Daoy (cell line): ENCODE measurements around the gene FNDC1. TPM values are rescaled to one million over a fixed set of nuclear protein-coding genes. Genes with fewer than 3 reads are reported as not detected.
"Not testable (repeated sequence)": the region's sequence is repeated elsewhere in the genome, so short reads cannot be mapped to it uniquely, and the experiment has no call there.

Experiments used
- DNase-seq: peaks from one replicate; pipeline ENCODE4 v3.0.0-alpha.2; 2015; ENCODE audit warnings: low read depth
- total RNA-seq: library from RNA; depleted of rRNA; stranded (reverse); fragments of >200 nt; shearing (Covaris generic); gene quantifications from 2 replicates; pipeline ENCODE4 v1.2.3, GENCODE V29; 2014

FNDC1 gene
- total RNA-seq, 1 experiment from 2014 or later = under 0.01 TPM

DNA sequence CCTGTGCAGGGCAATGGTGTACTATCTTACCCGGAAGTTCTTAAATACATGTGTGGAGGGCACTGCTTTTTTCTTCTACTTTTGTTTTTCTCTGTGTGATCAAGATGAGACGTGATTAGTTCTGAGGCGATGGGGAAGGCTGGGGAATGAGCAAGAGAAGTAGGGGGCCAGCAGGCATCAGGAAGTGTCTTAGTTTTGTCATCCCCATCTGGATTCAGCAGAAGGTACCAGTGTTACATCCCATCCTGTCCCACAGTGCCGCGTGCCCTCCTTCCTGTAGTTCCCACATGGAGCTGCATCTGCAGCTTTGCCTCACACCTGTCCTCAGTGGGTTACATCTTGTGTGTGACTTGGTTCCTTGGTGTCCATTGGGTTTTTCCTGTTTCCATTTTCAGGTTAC, 86.9 kb downstream of the FNDC1 start:
- no peak for DNase-seq

DNA sequence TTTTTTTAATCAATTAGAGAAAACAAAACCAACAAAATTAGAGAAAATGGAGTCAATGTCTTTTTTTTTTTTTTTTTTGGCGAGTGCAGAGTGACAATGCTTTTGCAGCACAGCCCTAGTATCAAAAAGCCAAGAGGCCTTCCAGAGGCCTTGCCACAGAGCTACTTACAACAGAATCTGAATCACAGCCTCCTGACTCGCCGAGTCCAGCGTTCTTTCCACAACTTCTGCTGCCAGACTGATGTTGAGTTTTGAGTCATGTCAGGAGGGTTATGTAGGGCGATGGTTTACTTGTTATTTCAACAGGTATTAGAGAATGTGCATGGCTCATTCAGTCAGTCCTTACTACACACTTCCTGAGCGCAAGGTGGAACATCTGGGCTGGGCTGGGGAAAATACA, 88.6 kb downstream of the FNDC1 start:
- DNase-seq = no peak

DNA sequence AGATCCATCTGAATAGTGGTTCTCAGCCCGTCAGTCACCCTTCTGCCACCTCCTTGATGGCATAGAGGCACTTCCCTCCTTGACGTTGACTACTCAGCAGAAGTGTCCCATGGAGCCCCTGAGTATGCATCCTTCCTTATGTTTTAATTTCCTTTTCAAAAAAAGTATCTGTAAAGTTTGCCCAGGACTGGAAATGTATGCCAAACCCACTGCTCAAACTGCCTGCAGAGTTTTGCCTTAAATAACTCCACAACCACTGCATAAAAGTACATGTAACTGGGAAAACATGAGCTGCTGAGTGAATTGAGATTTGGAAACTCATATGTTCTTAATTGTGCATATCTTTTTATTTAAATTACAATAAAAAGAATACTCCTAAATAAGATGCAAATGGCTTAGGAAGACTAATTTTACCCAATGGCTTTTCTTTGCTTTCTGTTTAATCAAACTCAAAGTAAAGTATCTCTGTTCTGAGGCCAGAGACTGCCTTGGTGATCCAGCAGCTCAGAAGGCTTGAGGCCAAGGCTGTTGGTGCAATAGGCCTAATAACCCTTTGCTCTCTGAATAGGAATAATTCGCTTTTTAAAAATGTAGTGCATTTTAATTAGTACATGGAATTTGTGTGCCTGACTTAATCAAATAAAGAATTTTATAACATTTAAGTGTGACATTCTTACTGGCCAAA, 90.4 kb downstream of the FNDC1 start:
- no peak for DNase-seq

DNA sequence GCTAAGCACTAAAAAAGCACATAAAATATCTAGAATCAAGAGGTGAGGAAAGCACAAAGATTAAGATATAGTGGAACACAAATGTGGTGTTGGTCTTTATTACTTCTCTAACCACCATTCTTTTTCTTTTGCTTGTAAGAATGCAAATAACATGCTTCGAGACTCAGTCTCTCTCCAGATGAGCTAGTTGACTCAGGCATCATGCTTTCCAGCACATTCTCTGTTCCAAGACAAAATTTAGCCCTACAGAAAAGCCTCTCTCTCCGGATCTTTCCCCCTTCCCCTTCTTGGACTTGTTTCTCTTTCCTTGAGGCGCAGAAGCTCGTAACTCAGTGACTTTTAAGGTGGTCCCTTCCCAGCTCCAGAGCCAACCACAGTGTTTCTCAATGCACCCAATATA, 91.0 kb downstream of the FNDC1 start:
- no peak for DNase-seq

DNA sequence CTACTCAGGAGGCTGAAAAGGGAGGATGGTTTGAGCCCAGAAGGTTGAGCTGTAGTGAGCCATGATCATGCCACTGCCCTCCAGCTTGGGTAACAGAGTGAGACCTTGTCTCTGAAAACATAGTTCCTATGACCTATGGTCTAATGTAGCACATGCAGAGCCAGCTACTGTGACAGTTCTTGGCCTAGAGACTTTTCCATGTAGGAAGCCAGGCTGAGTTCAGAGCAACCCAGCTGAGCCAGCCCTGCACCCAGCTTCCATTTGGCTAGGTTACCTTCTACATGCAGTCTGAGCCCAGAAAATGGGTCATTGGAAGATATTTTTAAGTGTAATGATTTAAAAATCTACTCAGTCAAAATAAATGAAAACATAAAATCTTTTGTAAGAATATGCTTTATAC, 92.8 kb downstream of the FNDC1 start:
- no peak for DNase-seq

DNA sequence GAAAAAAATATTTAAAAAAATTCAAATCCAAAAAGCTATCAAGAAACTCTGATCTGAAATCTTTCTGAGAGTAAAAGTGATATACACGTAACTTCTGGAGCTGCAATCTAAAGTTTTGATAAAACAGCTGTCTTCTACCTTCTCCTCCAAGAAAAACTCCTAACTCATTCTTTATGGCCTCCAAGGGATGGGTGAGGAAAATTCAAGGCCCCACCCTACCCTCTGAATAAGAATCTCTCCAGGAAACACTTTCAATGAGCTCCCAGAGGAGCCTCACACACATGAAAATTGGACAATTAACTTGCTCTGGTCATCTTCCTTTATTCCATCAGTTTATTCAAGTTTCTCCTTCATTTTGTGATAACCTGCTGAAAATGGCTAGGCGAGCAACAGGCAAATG, 93.4 kb downstream of the FNDC1 start:
- DNase-seq = no peak

DNA sequence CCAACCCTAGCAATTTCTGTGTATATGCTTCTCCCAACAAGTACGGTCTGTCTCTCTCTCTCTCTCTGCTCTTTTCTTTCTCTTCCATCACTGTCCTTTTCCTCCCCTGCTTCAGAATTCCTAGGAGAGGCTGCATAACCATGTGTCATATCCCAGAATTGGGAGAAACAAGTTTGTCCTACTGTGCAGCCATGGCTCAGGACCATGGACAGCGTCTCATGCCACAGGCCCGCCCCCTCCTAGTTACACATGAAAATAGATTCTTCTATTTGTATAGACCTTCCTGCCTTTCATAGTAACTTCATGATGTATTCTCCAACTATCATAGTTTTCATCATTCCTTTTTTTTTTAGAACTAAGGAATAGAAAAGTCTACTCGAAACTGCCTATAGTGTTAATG, 98.0 kb downstream of the FNDC1 start:
- DNase-seq = no peak

DNA sequence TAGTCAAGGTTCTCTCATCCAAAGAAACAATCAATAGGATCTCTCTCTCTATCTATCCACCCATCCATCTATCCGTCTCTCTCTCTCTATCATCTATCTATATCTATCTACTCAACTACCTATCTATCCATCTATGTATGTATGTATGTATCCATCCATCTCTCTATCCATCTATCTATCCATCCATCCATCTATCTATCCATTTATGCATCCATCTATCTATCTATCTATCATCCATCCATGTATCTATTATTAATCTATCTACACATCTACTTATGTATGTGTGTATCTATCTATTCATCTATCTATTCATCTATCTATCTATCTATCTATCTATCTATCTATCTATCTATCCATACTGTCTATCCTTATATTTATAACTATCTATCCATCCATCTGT, 99.3 kb downstream of the FNDC1 start:
- no peak for DNase-seq

DNA sequence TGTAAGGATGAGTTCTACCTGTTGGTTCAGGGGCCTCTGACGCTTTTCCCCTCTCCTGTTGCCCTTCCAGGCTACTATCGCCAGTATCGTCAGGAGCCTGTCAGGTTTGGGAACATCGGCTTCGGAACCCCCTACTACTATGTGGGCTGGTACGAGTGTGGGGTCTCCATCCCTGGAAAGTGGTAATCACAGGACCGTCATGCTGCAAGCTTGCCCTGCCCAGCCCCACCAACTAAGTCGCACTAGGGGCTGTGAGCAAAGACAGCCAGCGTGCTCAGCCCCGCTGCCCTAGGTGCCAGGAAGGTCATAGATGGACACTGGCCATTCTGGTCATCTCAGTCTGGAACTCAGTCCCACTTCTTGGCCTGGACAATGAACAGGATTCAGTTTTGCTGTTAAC, 102.1 kb downstream of the FNDC1 start:
- no peak for DNase-seq

DNA sequence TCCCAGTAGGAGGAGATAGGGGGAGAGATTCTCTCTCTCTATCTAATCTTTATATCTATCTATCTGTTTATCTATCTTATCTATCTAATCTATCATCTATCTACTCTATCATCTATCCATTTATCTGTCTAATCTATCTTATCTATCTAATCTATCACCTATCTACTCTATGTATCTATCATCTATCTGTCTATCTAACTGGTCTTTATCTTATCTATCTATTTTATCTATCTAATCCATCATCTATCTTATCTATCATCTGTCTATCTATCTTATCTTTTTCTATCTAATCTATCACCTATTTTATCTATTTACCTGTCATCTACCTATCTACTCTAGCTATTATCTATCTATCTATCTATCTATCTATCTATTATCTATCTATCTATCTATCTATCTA, 109.4 kb downstream of the FNDC1 start:
- DNase-seq = no peak

DNA sequence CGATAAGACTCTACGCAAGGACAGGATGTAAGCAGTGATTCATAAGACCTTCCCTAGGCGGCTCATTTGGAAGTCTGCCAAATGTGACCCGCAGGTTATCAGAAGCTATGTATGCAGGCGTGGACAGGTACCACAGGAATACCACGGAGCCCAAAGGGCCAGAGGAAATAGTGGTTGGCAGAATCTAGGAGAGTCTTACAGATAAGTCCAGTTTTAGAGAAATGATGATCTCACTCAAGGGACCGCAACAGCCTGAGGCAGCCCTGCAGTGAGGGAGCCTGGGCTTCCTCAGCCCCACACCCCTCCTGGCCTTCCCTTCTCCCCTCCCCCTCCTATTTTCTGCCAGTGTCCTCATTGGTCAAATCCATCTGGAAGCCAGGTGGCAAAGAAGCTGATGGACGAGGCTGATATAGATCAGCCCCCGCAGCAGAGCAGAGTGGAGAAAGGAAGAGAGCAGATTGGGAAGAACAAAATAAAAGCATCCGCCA, 110.6 kb downstream of the FNDC1 start:
- peak; percentile 60 for DNase-seq

DNA sequence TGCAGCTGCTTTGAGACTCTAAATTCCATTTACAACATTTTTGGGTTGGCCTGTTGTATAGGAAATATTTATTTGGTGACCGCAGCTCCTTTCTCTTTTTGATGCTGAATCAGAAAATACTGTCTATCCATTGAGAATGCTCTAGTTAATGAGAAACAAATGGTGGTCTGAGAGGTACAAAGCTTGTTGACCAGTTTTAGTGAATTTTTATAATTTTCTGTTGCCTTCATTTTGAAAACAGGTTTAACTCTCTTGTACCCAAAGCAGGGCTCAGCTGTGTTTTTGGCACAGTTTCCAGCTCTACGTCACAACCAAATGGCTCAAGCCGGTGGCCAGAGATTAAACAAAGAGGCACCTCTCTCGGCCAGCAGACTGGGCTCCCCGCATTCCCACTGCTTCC, 113.2 kb downstream of the FNDC1 start:
- DNase-seq = no peak

DNA sequence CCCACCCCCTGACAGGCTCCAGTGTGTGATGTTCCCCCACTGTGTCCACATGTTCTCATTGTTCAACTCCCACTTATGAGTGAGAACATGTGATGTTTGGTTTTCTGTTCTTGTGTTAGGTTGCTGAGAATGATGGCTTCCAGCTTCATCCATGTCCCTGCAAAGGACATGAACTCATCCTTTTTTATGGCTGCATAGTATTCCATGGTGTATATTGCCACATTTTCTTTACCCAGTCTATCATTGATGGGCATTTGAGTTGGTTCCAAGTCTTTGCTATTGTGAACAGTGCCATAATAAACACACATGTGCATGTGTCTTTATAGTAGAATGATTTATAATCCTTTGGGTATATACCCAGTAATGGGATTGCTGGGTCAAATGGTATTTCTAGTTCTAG, 115.5 kb downstream of the FNDC1 start:
- not testable (repeated sequence) for DNase-seq

DNA sequence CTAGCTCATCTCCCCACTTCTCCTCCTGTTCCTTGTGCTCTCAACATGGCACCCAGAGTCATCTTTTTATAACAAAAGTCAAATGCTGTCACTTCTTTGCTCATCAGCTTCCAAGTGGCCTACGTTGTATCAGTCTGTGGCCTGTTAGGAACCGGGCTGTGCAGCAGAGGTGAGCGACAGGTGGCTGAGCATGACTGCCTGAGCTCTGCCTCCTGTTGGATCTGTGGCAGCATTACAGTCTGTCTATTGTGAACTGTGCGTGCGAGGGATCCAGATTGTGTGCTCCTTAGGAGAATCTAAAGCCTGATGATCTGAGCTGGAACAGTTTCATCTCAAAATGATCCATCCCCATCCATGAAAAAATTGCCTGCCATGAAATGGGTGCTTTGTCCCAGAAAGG, 129.6 kb downstream of the FNDC1 start:
- DNase-seq = no peak

DNA sequence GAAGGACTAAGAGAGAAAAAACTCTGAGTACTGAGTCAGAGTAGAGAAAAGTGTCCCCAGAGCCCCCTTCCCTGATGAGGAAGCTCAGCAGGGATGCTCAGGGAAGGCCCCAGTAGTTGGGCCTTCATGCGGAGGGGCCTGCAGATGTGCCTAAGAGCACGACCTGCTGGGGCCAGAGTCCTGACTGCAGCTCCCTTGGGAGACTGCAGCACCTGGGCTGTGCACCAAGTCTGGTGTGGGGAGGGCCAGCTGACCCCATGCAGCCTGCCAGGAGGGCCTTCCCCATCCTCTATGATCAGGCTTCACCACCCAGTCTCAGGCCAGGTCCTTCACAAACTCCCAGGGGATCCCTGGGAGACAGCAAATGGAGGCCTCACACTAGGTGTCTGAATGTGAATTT, 130.4 kb downstream of the FNDC1 start:
- no peak for DNase-seq

DNA sequence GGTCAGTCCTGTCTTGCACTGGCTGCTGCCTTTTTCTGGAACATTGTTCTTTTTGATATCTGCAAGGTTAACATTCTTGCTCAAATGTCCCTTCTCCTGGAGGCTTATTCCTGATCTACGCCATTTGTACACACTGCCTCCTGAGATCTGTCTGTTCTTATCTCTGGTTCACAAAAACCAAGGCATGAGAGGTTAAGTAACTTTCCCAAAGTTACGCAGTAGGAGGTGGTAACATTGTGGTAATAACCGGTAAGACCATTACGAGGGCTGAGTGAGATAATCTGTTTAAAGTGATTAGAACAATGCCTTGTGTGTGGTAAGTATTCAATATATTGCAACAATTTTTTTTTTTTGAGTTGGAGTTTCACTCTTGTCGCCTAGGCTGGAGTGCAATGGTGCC, 132.1 kb downstream of the FNDC1 start:
- DNase-seq = no peak

DNA sequence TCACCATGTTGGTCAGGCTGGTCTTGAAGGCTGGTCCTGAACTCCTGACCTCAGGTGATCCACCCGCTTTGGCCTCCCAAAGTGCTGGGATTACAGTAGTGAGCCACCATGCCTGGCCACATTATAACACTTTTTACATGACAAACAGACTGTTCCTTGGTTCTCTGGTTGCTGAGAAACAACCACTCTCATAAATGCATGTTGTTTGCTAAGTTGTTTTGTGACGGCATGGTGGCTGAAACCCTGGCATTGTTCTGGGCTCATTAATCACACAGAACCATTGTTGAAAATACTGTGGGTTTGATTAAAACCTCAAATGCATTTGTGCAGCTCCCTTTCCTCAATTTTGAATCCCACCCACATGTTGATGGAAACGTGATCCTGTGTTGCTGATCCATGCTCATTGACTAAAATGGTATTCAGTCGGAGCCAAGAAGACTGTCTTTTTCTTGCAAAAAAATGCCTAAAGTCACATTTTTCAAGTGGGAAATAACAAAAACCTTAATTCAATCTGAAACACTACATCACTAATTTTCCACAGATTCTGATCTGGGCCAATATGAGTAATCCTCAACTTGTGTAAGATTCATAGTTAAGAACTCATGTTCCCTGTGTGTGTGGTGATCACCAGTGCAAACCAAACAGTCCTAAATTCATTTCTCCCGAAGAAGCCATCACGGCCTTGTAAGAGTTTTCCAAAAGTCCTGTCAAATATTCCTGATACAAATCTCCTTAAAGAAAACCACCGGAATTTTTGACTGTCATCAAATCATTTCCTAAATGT, 132.8 kb downstream of the FNDC1 start:
- DNase-seq = no peak

DNA sequence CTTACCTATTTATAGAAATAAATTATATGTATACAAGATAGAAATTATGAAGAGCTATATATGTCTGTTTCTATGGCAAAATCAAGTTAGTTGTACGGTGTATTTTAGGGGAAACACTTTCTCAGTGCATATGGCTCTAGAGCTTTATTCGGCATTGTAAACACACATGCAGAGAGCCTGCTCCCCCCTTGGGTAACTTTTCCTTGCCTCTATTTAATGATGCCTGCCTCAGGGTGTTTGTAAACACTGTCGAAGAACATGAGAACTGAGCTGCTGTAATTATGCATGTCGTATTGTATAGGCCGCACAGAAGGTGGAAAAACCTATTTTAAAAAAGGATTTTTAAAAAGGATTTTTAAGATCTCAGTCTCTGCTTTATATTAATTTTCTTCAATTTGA, 133.4 kb downstream of the FNDC1 start:
- no peak for DNase-seq

DNA sequence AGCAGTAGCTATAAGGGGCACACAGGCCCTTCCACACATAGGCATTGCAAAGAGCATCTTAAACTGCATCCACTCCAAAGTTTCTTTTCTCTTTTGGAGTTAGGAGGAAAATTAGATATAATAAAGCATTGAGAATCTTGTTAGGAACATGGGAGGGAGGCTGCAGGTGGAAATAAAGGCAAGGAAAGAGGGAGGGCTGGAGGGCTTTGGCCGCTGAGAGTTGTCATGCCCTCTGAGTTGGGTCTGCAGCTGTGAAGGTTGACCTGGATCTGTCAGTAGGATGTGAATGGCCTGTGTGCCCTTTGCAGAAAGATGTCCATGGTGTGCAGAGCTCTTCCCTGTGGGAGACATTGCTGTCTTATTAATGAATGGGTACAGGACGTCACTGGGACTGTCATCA, 134.0 kb downstream of the FNDC1 start:
- no peak for DNase-seq

DNA sequence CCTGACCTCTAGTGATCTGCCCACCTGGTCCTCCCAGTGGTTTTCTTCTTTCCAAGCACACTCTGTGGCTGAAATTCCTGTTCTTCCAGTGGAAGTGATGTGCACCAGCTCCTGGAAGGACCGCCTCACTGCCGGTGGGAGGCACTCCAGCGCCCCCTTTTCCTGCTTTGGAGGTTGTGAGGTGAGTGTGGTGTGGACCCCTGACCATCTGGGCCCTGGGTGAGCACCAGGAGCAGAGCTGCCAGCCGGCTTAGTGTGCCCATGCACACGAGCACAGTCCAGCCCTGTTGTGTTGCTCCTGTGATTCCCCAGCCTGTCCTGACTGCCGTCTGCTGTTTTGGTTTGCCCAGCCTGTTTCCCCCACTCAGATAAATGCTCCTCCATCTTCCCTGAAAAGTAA, 134.6 kb downstream of the FNDC1 start:
- DNase-seq = no peak

DNA sequence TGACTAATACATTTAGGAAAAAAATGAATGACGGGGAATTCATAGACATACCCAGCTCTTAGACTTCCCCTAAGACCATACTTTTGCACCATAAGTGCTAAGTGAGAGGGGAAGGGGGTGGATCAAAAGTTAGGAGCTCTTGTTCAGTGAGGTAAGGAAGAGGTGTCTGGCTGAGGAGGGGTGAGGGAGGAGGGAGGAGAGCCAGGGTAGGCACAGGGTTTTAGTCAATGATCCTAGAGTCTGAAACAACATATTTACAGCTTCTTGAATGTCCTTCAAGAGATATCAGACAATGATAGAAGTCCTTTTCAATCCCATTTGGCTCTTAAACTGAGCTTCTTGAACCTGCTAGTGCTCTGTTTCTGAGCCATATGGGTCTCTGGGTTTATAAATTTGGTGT, 135.4 kb downstream of the FNDC1 start:
- DNase-seq = no peak

DNA sequence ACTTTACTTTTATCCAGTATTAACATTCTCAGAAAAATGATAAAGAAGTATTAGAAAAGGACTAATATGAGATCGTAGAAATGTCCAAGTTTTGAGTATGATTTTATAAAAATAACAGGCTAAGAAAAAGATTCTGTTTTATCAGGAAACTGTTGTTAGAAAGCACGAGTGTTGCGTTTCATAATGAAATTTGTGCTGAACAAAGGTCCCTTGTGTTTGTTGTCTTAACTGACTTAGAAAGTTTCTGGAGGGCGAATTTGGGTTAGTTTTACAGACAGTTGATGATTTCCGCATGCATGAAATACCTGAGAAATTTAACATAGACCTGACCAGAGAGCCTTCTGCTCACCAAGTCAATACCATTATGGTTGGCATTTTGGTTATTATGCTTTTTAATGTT, 136.0 kb downstream of the FNDC1 start:
- no peak for DNase-seq

DNA sequence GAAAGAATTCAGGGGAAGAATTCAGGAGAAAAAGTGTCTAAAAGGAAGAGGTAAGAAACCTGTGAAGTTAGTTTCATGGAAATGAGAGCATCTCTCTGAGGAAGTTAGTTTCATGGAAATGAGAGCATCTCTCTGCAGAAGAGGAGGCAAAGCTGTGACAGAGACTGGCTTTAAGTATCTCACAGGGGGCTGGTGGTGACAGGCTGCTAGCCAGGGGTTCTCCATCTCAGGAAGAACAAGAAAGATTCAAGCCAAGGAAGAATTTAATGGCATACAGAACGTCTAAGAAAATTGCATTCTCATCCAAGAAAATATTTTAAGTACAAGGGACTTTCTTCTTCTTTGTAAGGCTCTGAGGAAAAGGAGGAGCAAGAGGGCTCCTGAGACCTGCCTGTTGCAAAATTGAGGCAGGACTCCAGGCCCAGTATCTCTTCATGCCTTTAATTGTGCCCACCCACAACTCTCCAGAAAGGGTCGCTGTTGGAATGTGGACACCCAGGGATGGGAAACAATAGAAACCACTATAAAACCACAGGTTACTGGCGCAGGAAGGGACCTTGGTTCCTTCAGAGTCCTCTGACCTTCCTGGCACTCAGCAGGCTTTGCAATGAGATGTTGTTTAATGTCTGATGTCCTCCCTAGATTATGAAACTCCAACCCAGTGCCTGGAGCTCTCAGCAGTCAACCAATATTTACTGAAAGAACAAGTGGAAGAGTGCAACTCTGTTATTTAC, 136.8 kb downstream of the FNDC1 start:
- no peak for DNase-seq
